ENCODE results near the gene ROBO4. TPM values are rescaled to one million over a fixed set of nuclear protein-coding genes. Genes with fewer than 3 reads are reported as not detected.

The ROBO4 gene
- total RNA-seq, 2 donors from 2014 or later: not detected

GRCh38 chr11:124870430-124870829, 27.2 kb downstream of the ROBO4 start:
- Mint-ChIP-seq H3K36me3 (ENCODE audit: low read depth) (peaks cover 7% of the 10 kb centered on the region), H3K27me3 (peaks cover 92% of the 10 kb centered on the region), H3K27ac (no peak overlapping the region), H3K4me3 (no peak overlapping the region), H3K4me1 (peaks cover 32% of the 10 kb centered on the region)
- ATAC-seq (no peak), DNase-seq (no peak)
- no peaks in the 10 kb centered on the region for H3K9me3 ChIP-seq (ENCODE audit: control insufficient read depth, low read length, poor library complexity, severe bottlenecking)

- DNase-seq (no peak), ATAC-seq (no peak)
- H3K36me3 Mint-ChIP-seq (ENCODE audit: low read depth): peaks cover 7% of the 10 kb centered on the region
- no peaks in the 10 kb centered on the region for H3K9me3 ChIP-seq (ENCODE audit: control insufficient read depth, low read length, poor library complexity, severe bottlenecking)
- peaks cover 88% of the 10 kb centered on the region for H3K27me3 Mint-ChIP-seq
- no peak overlapping the region for H3K4me3 Mint-ChIP-seq
- H3K4me1 Mint-ChIP-seq: peaks cover 31% of the 10 kb centered on the region
- H3K27ac Mint-ChIP-seq: no peak overlapping the region
These were observed 27.7 kb downstream of the ROBO4 start for GRCh38 chr11:124869856-124870387.

GRCh38 chr11:124869331-124869730, 28.3 kb downstream of the ROBO4 start:
- no peak overlapping the region for H3K4me3 Mint-ChIP-seq
- H3K36me3 Mint-ChIP-seq (ENCODE audit: low read depth): peaks cover 7% of the 10 kb centered on the region
- DNase-seq (no peak), ATAC-seq (no peak)
- peaks cover 29% of the 10 kb centered on the region for H3K4me1 Mint-ChIP-seq
- H3K9me3 ChIP-seq (ENCODE audit: control insufficient read depth, low read length, poor library complexity, severe bottlenecking): no peaks in the 10 kb centered on the region
- peaks cover 88% of the 10 kb centered on the region for H3K27me3 Mint-ChIP-seq
- H3K27ac Mint-ChIP-seq: no peak overlapping the region

DNA sequence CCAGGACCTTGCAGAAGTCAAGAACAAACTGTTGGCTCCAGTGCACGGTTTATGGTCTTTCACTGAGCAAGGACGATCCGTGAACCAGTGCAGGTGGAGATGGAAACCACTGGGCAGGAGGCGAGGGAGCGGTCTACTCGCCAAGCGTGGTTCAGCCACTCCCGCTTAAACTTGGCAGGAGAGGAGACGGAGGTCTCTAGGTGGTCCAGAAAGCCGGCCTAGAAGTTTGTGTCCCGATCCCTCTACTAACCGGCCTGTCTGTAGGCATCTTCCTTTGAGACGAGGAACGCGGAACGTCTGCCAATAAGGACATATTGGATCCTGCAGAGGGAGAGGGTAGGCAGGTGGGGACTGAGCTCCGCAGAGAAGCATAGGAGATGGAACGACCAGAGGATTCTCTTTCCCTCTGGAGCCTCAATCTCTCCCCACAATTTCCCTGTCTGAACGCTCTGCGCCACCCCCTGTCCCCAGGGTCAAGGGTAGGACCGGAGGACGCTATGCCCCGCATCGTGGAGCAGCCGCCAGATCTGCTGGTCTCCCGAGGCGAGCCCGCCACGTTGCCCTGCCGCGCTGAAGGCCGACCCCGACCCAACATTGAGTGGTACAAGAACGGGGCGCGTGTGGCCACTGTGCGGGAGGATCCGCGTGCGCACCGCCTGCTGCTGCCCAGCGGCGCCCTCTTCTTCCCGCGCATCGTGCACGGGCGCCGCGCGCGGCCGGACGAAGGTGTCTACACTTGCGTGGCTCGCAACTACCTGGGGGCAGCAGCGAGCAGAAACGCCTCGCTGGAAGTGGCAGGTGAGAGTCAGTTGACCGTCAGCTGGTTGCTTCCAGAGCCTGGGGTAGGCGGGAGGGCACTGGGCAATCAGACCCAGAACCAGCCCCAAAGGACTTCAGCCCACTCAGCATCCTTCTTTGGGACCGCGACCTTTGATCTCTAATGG, 29.1 kb downstream of the ROBO4 start:
- no peak for DNase-seq
- H3K9me3 ChIP-seq (ENCODE audit: control insufficient read depth, low read length, poor library complexity, severe bottlenecking): no peaks in the 10 kb centered on the region
- Mint-ChIP-seq H3K27ac (no peak overlapping the region), H3K27me3 (peaks cover 89% of the 10 kb centered on the region), H3K4me3 (peak overlapping the region; percentile 71), H3K36me3 (ENCODE audit: low read depth) (peaks cover 7% of the 10 kb centered on the region), H3K4me1 (peaks cover 32% of the 10 kb centered on the region)
- peak; percentile 18 for ATAC-seq

- Mint-ChIP-seq H3K27ac (no peak overlapping the region), H3K36me3 (ENCODE audit: low read depth) (peaks cover 10% of the 10 kb centered on the region), H3K4me3 (peak overlapping the region; percentile 71), H3K4me1 (peaks cover 37% of the 10 kb centered on the region), H3K27me3 (peaks cover 89% of the 10 kb centered on the region)
- DNase-seq (no peak), ATAC-seq (peak; percentile 24)
- no peaks in the 10 kb centered on the region for H3K9me3 ChIP-seq (ENCODE audit: control insufficient read depth, low read length, poor library complexity, severe bottlenecking)
These were observed 30.0 kb downstream of the ROBO4 start for GRCh38 chr11:124867700-124868099.

DNA sequence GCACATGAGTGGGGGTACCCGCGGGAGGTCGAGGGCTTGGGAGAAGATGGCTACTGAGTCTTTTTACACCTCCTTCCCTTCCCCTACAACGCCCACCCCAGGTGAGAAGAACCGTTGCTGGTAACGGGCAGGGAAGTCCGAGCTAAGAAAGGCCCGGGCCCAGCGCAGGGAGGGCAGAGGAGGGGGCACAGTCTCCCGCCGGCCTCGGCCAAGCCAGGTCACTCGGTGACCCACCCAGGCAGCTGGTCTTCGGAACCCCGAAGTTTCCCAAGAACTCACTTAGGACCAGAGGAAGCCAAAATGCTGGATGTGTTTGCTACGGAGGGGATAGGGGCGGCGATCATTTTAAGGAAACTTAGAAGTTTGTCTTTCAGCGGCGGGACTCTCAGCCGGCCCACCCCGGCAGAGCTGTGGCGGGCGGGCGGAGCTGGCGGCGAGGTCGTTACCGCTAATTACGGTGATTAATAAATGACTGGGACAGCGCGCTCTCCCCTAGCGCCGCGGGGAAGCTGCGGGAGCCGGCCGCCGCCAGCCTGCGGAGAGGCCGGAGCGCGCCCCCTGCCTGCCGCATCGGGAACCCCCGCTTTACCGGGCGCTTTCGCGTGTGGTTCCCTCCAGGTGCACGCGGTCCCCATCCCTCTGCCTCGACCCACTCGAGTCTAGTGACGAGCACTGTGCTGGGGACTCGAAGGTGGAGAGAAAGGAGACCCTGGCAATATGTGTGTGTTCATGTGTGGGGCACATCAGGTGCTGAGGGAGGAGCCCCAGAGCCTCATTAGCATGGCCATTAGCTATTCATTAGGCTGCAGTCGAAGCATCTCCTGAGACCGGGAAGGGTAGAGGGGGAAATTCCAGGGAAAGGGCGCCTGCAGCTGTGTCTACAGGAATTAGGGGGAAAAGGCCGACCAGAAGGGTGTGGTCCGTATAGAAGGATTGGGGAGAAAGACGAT, 31.5 kb downstream of the ROBO4 start:
- H3K9me3 ChIP-seq (ENCODE audit: control insufficient read depth, low read length, poor library complexity, severe bottlenecking): no peaks in the 10 kb centered on the region
- H3K4me1 Mint-ChIP-seq: peaks cover 35% of the 10 kb centered on the region
- H3K27me3 Mint-ChIP-seq: peaks cover 92% of the 10 kb centered on the region
- no peak overlapping the region for H3K27ac Mint-ChIP-seq
- H3K4me3 Mint-ChIP-seq: peak overlapping the region; percentile 41
- ATAC-seq: peak; percentile 62
- peaks cover 10% of the 10 kb centered on the region for H3K36me3 Mint-ChIP-seq (ENCODE audit: low read depth)
- peak; percentile 26 to 48 (median 44) for DNase-seq

DNA sequence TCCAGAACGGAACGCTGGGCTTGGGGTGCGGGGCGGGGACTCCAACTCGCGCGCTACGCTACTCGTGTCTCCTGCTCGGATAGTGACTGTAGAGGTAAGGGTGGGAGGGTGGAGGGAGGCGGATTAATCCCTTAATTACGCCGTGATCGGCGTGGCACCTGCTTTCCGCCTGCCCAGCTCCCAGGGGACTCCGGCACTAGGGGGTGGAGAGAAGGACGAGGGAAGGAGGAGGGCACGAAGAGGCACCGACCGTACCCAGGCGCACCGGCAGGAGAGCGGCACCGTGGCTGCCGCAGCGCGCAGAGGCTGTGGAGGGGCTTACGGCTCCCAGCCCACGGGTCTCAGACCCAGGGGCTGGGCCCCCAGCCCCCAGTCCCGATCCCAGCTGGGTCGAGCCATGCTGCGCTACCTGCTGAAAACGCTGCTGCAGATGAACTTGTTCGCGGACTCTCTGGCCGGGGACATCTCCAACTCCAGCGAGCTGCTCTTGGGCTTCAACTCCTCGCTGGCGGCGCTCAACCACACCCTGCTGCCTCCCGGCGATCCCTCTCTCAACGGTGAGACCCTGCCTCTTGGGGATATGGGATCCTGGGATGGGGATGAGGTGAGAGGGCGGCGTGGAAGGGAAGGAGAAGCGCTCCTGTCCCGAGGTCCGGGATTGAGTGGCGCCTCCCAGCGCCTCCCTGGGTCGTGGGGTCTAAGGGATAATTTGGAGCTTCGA, 32.3 kb downstream of the ROBO4 start, which contains the start of gene ROBO3:
TSS of gene ROBO3 (plus strand) at position 252 of the 721 bp plus-strand sequence. CDS start at position 398, 146 bp downstream.
- Mint-ChIP-seq H3K4me1 (peaks cover 35% of the 10 kb centered on the region), H3K27ac (no peak within 1 kb of the TSS), H3K36me3 (ENCODE audit: low read depth) (peaks cover 10% of the 10 kb centered on the region), H3K4me3 (peak within 1 kb of the TSS; percentile 41), H3K27me3 (peaks cover 94% of the 10 kb centered on the region)
- H3K9me3 ChIP-seq (ENCODE audit: control insufficient read depth, low read length, poor library complexity, severe bottlenecking): no peaks in the 10 kb centered on the region
- no peak for ATAC-seq
- no peak for DNase-seq

GRCh38 chr11:124864892-124865180, 32.8 kb downstream of the ROBO4 start:
- DNase-seq (no peak), ATAC-seq (no peak)
- H3K9me3 ChIP-seq (ENCODE audit: control insufficient read depth, low read length, poor library complexity, severe bottlenecking): no peaks in the 10 kb centered on the region
- Mint-ChIP-seq H3K27ac (no peak overlapping the region), H3K27me3 (peaks cover 91% of the 10 kb centered on the region), H3K4me3 (no peak overlapping the region), H3K4me1 (peaks cover 34% of the 10 kb centered on the region), H3K36me3 (ENCODE audit: low read depth) (peaks cover 10% of the 10 kb centered on the region)

DNA sequence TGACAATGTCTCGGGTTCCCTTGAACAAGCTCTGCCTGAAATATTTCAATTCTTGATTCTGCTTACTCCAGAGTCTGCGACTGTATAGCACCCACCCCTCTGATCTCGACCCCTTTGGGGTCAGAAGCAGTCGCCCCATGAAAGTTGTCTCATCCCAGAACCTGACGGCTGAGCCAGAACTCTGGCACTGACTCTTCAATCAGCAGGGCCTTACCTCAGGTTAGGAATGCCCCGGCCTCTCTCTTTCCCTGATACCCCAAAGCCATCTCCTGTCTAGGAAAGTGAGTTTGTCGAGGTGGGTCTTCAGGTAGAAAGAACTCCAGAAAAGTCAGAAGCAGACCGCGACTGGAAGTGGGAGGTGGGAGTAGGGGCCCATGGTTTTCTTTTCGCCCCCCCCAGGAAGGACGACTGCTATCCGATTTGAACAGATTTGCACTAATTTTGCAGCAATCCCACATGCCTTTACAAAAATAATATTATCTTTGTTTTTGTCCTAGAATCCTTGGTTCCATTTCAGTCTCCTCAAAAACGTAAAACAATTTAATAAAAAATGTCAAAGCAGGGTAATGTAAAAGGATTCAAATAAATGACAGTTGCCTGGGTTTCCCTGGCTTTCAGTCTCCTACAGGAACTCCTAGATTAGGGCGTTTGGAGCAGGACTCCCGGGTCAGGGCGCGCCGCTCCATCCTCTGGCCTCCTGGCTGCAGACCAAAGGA, 33.3 kb downstream of the ROBO4 start:
- no peak overlapping the region for H3K27ac Mint-ChIP-seq

DNA sequence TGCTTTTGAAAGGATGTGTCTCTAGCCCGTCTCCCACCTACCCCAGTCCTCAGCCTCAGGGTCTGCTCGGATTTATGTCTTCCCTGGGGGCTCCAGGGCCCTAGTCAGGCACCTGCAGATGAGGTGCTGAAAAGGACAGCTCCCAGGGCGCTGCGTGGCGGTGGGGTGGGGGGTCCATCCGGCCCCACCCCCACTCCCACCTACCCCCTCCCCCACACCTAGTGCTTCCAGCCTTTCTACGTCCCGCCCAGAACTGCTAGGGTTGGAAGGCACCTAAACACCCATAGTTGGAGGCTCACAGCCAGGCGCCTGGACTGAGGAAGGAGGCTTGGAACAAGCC, 33.9 kb downstream of the ROBO4 start:
- DNase-seq (no peak), ATAC-seq (no peak)
- H3K36me3 Mint-ChIP-seq (ENCODE audit: low read depth): peaks cover 8% of the 10 kb centered on the region
- H3K4me3 Mint-ChIP-seq: no peak overlapping the region
- H3K4me1 Mint-ChIP-seq: peaks cover 31% of the 10 kb centered on the region
- no peaks in the 10 kb centered on the region for H3K9me3 ChIP-seq (ENCODE audit: control insufficient read depth, low read length, poor library complexity, severe bottlenecking)
- H3K27ac Mint-ChIP-seq: no peak overlapping the region
- peaks cover 80% of the 10 kb centered on the region for H3K27me3 Mint-ChIP-seq

More for the DNA sequence above, 33.3 kb downstream of the ROBO4 start:
- Mint-ChIP-seq H3K4me1 (peaks cover 33% of the 10 kb centered on the region), H3K27me3 (peaks cover 86% of the 10 kb centered on the region), H3K4me3 (no peak overlapping the region), H3K36me3 (ENCODE audit: low read depth) (peaks cover 8% of the 10 kb centered on the region)
- ATAC-seq (no peak), DNase-seq (no peak)
- no peaks in the 10 kb centered on the region for H3K9me3 ChIP-seq (ENCODE audit: control insufficient read depth, low read length, poor library complexity, severe bottlenecking)

DNA sequence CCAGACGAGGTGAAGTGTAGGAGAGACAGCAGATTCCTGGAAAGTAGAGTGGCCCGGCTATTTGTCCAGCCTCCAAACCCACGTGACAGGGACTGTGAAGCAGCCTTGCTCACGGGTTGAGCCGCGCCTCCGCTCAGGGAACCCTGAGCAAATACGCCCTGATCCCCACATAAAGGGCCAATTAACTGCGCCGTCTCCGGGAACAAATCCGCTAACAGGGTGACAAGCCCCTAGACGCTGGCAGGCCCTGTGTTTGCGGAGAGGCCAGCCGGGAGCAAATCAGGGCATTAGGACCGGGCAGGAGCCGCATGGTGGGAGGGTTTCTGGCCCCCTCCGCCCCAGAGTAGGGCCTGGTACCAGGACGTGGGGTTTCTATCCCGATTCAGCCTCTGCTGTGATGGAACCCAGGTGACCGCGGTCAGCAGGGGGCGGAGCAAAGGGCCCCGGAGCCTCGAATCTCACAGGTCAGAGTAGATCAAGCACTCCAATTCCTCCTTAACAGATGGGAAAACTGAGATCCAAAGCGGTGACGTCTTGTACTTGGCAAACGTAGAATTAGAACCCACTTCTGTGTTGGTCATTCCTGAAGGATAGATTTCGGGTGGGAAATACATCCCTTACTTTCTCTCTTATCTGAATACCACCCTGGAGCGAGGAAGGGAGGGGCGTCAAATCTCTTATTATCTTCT, 34.4 kb downstream of the ROBO4 start:
- Mint-ChIP-seq H3K36me3 (ENCODE audit: low read depth) (peaks cover 8% of the 10 kb centered on the region), H3K27ac (no peak overlapping the region), H3K4me3 (peak overlapping the region; percentile 53), H3K4me1 (peaks cover 26% of the 10 kb centered on the region), H3K27me3 (peaks cover 75% of the 10 kb centered on the region)
- ATAC-seq: no peak
- H3K9me3 ChIP-seq (ENCODE audit: control insufficient read depth, low read length, poor library complexity, severe bottlenecking): no peaks in the 10 kb centered on the region
- DNase-seq: no peak

- H3K4me1 Mint-ChIP-seq: peaks cover 19% of the 10 kb centered on the region
- peaks cover 59% of the 10 kb centered on the region for H3K27me3 Mint-ChIP-seq
- no peak for DNase-seq
- H3K27ac Mint-ChIP-seq: no peak overlapping the region
- peaks cover 3% of the 10 kb centered on the region for H3K36me3 Mint-ChIP-seq (ENCODE audit: low read depth)
- ATAC-seq: no peak
- H3K9me3 ChIP-seq (ENCODE audit: control insufficient read depth, low read length, poor library complexity, severe bottlenecking): no peaks in the 10 kb centered on the region
- H3K4me3 Mint-ChIP-seq: no peak overlapping the region
These were observed 36.0 kb downstream of the ROBO4 start for GRCh38 chr11:124861670-124862069.
